OCI-LY7 (cell line): ENCODE results near the gene SPINT1. TPM values are rescaled to one million over a fixed set of nuclear protein-coding genes. Genes with fewer than 3 reads are reported as not detected.

Source experiments
- BruUV-seq: library from RNA; stranded (reverse); fragments of 400-500 nt; replicated peaks from 2 replicates; lab custom pipeline; 2021; lab: Mats Ljungman, UMichigan
- CTCF ChIA-PET: fragments of 300-600 bp; sonication (Branson Sonifier 250); formaldehyde crosslinking; loops from one replicate; lab custom pipeline; 2022; ENCODE audit warnings: antibody characterized with exemption; ENCODE audit not compliant: unreplicated experiment; lab: Charles Lee
- POLR2A ChIA-PET: fragments of 300-600 bp; sonication (Branson Sonifier 250); formaldehyde crosslinking; loops from one replicate; lab custom pipeline; 2022; ENCODE audit warnings: antibody characterized with exemption; lab: Charles Lee
- DNase-seq: peaks from one replicate; pipeline ENCODE4 v3.0.0-alpha.2; 2015; ENCODE audit warnings: low spot score
- H2AFZ ChIP-seq: fragments of 200-600 bp; sonication (generic), shearing (Covaris generic); 2 replicates; pipeline ENCODE4 v1.6.1; 2014; ENCODE audit warnings: mild to moderate bottlenecking, antibody characterized with exemption, low read length, moderate library complexity
- H3K27ac ChIP-seq: fragments of 200-600 bp; sonication (generic); 2 replicates; pipeline ENCODE4 v1.5.1; 2014; ENCODE audit warnings: mixed run types, low read depth, mild to moderate bottlenecking, moderate library complexity, low read length, inconsistent platforms; ENCODE audit not compliant: poor library complexity, severe bottlenecking
- H3K36me3 ChIP-seq: fragments of 200-600 bp; sonication (generic); 2 replicates; pipeline ENCODE4 v1.6.1; 2014; ENCODE audit warnings: mild to moderate bottlenecking, antibody characterized with exemption, low read length, moderate library complexity, mixed read lengths; ENCODE audit not compliant: insufficient read depth
- H3K4me1 ChIP-seq: fragments of 200-600 bp; sonication (generic); 2 replicates; pipeline ENCODE4 v1.5.1; 2014; ENCODE audit warnings: mild to moderate bottlenecking, low read length; ENCODE audit not compliant: insufficient read depth, poor library complexity, severe bottlenecking
- H3K4me2 ChIP-seq: fragments of 200-600 bp; sonication (generic); 2 replicates; pipeline ENCODE4 v1.6.1; 2014; ENCODE audit warnings: mild to moderate bottlenecking, low read length
- H3K4me3 ChIP-seq: fragments of 200-600 bp; sonication (generic); 2 replicates; pipeline ENCODE4 v1.5.1; 2014; ENCODE audit warnings: mild to moderate bottlenecking, low read depth, low read length; ENCODE audit not compliant: poor library complexity, severe bottlenecking
- H3K79me2 ChIP-seq: fragments of 200-600 bp; sonication (generic); 2 replicates; pipeline ENCODE4 v1.6.1; 2016; ENCODE audit warnings: low read depth, mild to moderate bottlenecking, low read length, moderate library complexity, mixed read lengths; ENCODE audit not compliant: insufficient read depth
- H3K9me2 ChIP-seq: fragments of 200-600 bp; sonication (generic); 2 replicates; pipeline ENCODE4 v1.6.1; 2016; ENCODE audit warnings: mild to moderate bottlenecking, low read length, mixed read lengths; ENCODE audit not compliant: insufficient read depth
- H3K9me3 ChIP-seq: fragments of 200-600 bp; sonication (generic); 2 replicates; pipeline ENCODE4 v1.6.1; 2014; ENCODE audit warnings: mild to moderate bottlenecking, mixed run types, low read length, mixed read lengths
- H4K20me1 ChIP-seq: fragments of 200-600 bp; sonication (generic); 2 replicates; pipeline ENCODE4 v1.6.1; 2014; ENCODE audit warnings: mild to moderate bottlenecking, antibody characterized with exemption, low read length, moderate library complexity, mixed read lengths; ENCODE audit not compliant: insufficient read depth
- CTCF ChIP-seq: fragments of 200-600 bp; sonication (generic); conservative IDR thresholded peaks from 2 replicates; pipeline ENCODE4 v1.5.1; 2014; ENCODE audit warnings: mild to moderate bottlenecking, antibody characterized with exemption, low read length, moderate library complexity, mixed read lengths
- EZH2phosphoT487 ChIP-seq: fragments of 200-600 bp; sonication (generic); IDR thresholded peaks from 2 replicates; pipeline ENCODE4 v1.6.1; 2018; ENCODE audit warnings: low read depth, borderline replicate concordance, mild to moderate bottlenecking, mixed run types, antibody characterized with exemption, low read length, moderate library complexity, mixed read lengths
- intact Hi-C: fragments of 100-400 bp; cut with micrococcal nuclease; formaldehyde crosslinking; loops from one replicate; pipeline ENCODE4 v1.10.0; 2022; ENCODE audit not compliant: unreplicated experiment
- total RNA-seq, 2 experiments: library from RNA; depleted of rRNA in 1 of 2; stranded (reverse); fragments of >200 nt in 1 of 2; shearing (Covaris generic) in 1 of 2; gene quantifications; 2 replicates each; pipeline ENCODE4 v1.2.3, GENCODE V29; 2014 to 2022

The SPINT1 gene
- total RNA-seq, 2 experiments from 2014 or later, result 2.4 TPM; not detected in 1

- H3K4me2 ChIP-seq, result no peak overlapping the region
- no peak for TF ChIP-seq EZH2phosphoT487
- TF ChIP-seq CTCF, result no peak
- no peaks in the 10 kb centered on the region for H3K9me2 ChIP-seq
- no TSS peak for BruUV-seq
- H3K27ac ChIP-seq, result no peak overlapping the region
- no peaks in the 10 kb centered on the region for H4K20me1 ChIP-seq
- CTCF ChIA-PET, result no interaction called here
- H3K79me2 ChIP-seq, result no peaks in the 10 kb centered on the region
- H3K4me3 ChIP-seq, result no peak overlapping the region
- POLR2A ChIA-PET, result no interaction called here
- no peaks in the 10 kb centered on the region for H3K36me3 ChIP-seq
- no peak overlapping the region for H2AFZ ChIP-seq
- H3K4me1 ChIP-seq, result no peaks in the 10 kb centered on the region
- intact Hi-C loops, result no loop called here
- no peak for DNase-seq
- H3K9me3 ChIP-seq, result no peaks in the 10 kb centered on the region
These were observed 20.1 kb upstream of the SPINT1 start for GRCh38 chr15:40823572-40824343.

- no peak overlapping the region for H2AFZ ChIP-seq
- no peaks in the 10 kb centered on the region for H3K9me3 ChIP-seq
- no peak overlapping the region for H3K27ac ChIP-seq
- intact Hi-C loops, result no loop called here
- no peaks in the 10 kb centered on the region for H3K9me2 ChIP-seq
- no peak overlapping the region for H3K4me3 ChIP-seq
- H3K4me1 ChIP-seq, result no peaks in the 10 kb centered on the region
- no peak overlapping the region for H3K4me2 ChIP-seq
- POLR2A ChIA-PET, result interaction anchor here (0.6 kb wide), 1 partner anchor 25 kb away, joined by 4 read pairs; no protein-coding TSS in a partner anchor
- no peak for DNase-seq
- BruUV-seq, result no TSS peak
- CTCF ChIA-PET, result no interaction called here
- no peaks in the 10 kb centered on the region for H3K79me2 ChIP-seq
- no peak for TF ChIP-seq EZH2phosphoT487
- no peak for TF ChIP-seq CTCF
- no peaks in the 10 kb centered on the region for H3K36me3 ChIP-seq
- no peaks in the 10 kb centered on the region for H4K20me1 ChIP-seq
These were observed 18.0 kb upstream of the SPINT1 start for GRCh38 chr15:40825661-40826422.
